Measurements from ENCODE around the gene KRT85.

DNA sequence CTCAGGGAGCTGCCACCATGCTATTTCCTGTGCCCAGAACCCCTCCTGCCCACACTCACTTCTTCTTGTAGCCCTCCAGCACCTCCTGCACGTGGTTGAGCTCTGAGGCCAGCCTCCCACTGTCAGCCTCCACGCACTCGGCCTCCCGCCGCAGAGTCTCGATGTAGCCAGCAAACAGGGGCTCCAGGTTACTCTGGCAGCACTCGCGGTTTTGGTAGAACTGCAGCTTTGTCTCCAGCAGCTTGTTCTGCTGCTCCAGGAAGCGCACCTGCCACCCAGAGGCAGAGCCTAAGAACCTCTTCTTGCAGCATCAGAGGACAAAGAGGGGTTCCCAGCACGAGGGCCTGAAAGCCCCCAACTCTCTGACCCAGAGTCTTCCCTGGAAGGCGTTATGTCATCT, 48.2 kb downstream of the KRT85 start:
- TF ChIP-seq, protein P1, sequence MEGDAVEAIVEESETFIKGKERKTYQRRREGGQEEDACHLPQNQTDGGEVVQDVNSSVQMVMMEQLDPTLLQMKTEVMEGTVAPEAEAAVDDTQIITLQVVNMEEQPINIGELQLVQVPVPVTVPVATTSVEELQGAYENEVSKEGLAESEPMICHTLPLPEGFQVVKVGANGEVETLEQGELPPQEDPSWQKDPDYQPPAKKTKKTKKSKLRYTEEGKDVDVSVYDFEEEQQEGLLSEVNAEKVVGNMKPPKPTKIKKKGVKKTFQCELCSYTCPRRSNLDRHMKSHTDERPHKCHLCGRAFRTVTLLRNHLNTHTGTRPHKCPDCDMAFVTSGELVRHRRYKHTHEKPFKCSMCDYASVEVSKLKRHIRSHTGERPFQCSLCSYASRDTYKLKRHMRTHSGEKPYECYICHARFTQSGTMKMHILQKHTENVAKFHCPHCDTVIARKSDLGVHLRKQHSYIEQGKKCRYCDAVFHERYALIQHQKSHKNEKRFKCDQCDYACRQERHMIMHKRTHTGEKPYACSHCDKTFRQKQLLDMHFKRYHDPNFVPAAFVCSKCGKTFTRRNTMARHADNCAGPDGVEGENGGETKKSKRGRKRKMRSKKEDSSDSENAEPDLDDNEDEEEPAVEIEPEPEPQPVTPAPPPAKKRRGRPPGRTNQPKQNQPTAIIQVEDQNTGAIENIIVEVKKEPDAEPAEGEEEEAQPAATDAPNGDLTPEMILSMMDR (IDR thresholded peaks at IDR 0.05; ENCODE audit: borderline replicate concordance, extremely low read depth, low read length, poor library complexity, severe bottlenecking): no peak
- no peak for TF ChIP-seq EZH2 (IDR thresholded peaks at IDR 0.05; ENCODE audit: borderline replicate concordance, low read depth, low read length, severe bottlenecking)
